ENCODE results near the gene IFNAR2.
A peak's percentile ranks its signal among the peaks of the same experiment; 100 is the strongest.

The IFNAR2 gene

DNA sequence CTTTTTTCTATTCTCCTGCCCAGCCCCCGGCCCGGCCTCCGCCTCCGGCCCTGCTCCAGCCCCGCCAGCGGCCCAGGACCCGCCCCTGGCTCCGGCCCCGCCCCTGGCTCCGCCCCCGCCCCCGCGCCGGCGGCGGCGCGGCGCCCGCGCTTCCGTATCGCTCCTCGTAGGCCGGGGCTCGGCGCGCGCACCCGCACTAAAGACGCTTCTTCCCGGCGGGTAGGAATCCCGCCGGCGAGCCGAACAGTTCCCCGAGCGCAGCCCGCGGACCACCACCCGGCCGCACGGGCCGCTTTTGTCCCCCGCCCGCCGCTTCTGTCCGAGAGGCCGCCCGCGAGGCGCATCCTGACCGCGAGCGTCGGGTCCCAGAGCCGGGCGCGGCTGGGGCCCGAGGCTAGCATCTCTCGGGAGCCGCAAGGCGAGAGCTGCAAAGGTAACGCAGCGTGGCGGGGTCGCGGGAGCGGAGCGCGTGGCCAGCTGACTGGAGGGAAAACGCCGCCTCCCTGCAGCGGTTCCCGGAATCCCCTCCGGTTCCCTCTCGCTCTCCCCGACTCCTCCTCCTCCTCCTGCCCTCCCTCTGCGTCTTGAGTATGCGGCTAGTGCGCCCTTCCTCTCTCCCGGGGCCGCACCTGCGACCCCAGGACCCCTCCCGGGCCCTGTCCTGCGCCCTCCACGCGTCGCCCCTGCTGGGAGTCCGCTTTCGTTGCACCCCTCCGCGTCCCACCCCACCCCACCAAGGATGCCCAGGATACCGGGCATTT is at the start of gene IFNAR2:
Gene IFNAR2 (plus strand): TSS at position 155 of the 761 bp plus-strand sequence. CDS start 11,985 bp downstream, outside the sequence.
- peak within 1 kb of the TSS; percentile 92 for H3K4me3 Mint-ChIP-seq
- peak; percentile 89 for ATAC-seq (ENCODE audit: low read depth)
- peaks cover 13% of the 10 kb centered on the region for H3K36me3 Mint-ChIP-seq
- peaks cover 29% of the 10 kb centered on the region for H3K4me1 Mint-ChIP-seq
- DNase-seq (ENCODE audit: low spot score in 2 of 2), result peak; percentile 65 to 73
- no peaks in the 10 kb centered on the region for H3K27me3 Mint-ChIP-seq
- no peaks in the 10 kb centered on the region for H3K9me3 Mint-ChIP-seq
- H3K27ac Mint-ChIP-seq, result peak within 1 kb of the TSS; percentile 91

- no peak for DNase-seq (ENCODE audit: low spot score in 2 of 2)
- Mint-ChIP-seq H3K9me3 (peaks cover 3% of the 10 kb centered on the region), H3K4me1 (peaks cover 14% of the 10 kb centered on the region), H3K27me3 (peaks cover 14% of the 10 kb centered on the region), H3K27ac (no peak overlapping the region), H3K36me3 (no peaks in the 10 kb centered on the region), H3K4me3 (no peak overlapping the region)
- peak; percentile 31 for ATAC-seq (ENCODE audit: low read depth)
Measured at GRCh38 chr21:33185852-33186251, 43.9 kb upstream of the IFNAR2 start.

DNA sequence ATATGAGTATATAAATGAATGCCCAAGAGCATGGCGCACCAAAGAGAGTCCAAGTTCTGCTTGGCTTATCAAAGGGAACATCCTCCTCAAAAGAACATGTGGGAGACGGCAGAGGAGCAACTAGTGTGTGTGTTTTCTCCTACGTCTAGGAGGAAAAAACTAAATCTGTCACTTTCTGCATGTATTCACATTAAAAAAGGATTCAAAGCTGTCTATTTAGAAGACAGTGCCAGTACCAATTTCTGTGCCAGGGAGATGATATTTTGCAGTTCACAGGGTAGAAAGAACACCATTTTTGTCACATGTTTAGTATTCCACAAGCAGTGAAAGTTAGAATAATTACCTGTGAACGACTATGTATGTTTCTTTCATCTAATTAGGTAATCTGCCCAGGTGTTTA is 42.5 kb upstream of the IFNAR2 start:
- ATAC-seq (ENCODE audit: low read depth) (no peak), DNase-seq (ENCODE audit: low spot score in 2 of 2) (no peak)
- Mint-ChIP-seq H3K4me3 (no peak overlapping the region), H3K27ac (no peak overlapping the region), H3K9me3 (peaks cover 9% of the 10 kb centered on the region), H3K36me3 (no peaks in the 10 kb centered on the region), H3K4me1 (peaks cover 20% of the 10 kb centered on the region), H3K27me3 (peaks cover 12% of the 10 kb centered on the region)

DNA sequence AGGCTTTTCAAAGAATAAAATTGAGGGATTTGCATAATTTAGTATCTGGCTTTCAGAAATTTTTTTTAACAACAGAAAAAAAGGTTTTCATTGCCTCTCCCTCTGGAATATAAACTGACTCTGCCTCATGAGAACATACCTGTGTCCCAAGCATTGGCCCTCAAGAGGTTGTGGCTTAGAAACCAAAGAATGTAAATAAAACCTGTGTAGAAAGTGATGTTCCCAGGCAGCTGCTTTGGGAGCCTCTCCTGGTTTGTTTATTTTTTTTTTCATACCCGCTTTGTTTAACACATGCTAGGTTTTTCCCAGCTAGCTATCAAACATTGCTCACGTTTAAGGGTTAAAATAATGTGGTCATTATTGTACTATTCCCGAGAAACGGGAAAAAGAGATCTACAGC is 40.5 kb upstream of the IFNAR2 start:
- no peaks in the 10 kb centered on the region for H3K36me3 Mint-ChIP-seq
- H3K27ac Mint-ChIP-seq, result no peak overlapping the region
- no peak for ATAC-seq (ENCODE audit: low read depth)
- no peak for DNase-seq (ENCODE audit: low spot score in 2 of 2)
- peaks cover 4% of the 10 kb centered on the region for H3K27me3 Mint-ChIP-seq
- no peak overlapping the region for H3K4me3 Mint-ChIP-seq
- H3K9me3 Mint-ChIP-seq, result peaks cover 9% of the 10 kb centered on the region
- peaks cover 22% of the 10 kb centered on the region for H3K4me1 Mint-ChIP-seq

GRCh38 chr21:33189824-33190223 is 39.9 kb upstream of the IFNAR2 start:
- no peak for DNase-seq (ENCODE audit: low spot score in 2 of 2)
- no peaks in the 10 kb centered on the region for H3K36me3 Mint-ChIP-seq
- no peak overlapping the region for H3K4me3 Mint-ChIP-seq
- H3K9me3 Mint-ChIP-seq, result peaks cover 9% of the 10 kb centered on the region
- no peak for ATAC-seq (ENCODE audit: low read depth)
- H3K4me1 Mint-ChIP-seq, result peaks cover 21% of the 10 kb centered on the region
- H3K27me3 Mint-ChIP-seq, result peaks cover 4% of the 10 kb centered on the region
- H3K27ac Mint-ChIP-seq, result no peak overlapping the region

GRCh38 chr21:33196941-33197374 is 32.8 kb upstream of the IFNAR2 start:
- ATAC-seq (ENCODE audit: low read depth) (peak; percentile 36), DNase-seq (ENCODE audit: low spot score in 2 of 2) (peak; percentile 41 to 61)
- no peak overlapping the region for H3K27ac Mint-ChIP-seq
- H3K4me1 Mint-ChIP-seq, result peaks cover 19% of the 10 kb centered on the region
- no peak overlapping the region for H3K4me3 Mint-ChIP-seq
- no peaks in the 10 kb centered on the region for H3K9me3 Mint-ChIP-seq
- peaks cover 2% of the 10 kb centered on the region for H3K27me3 Mint-ChIP-seq
- no peaks in the 10 kb centered on the region for H3K36me3 Mint-ChIP-seq

GRCh38 chr21:33197496-33197895 is 32.2 kb upstream of the IFNAR2 start:
- no peak for DNase-seq (ENCODE audit: low spot score in 2 of 2)
- H3K9me3 Mint-ChIP-seq, result no peaks in the 10 kb centered on the region
- peaks cover 2% of the 10 kb centered on the region for H3K27me3 Mint-ChIP-seq
- H3K27ac Mint-ChIP-seq, result no peak overlapping the region
- no peak overlapping the region for H3K4me3 Mint-ChIP-seq
- peaks cover 22% of the 10 kb centered on the region for H3K4me1 Mint-ChIP-seq
- no peaks in the 10 kb centered on the region for H3K36me3 Mint-ChIP-seq
- no peak for ATAC-seq (ENCODE audit: low read depth)

- no peaks in the 10 kb centered on the region for H3K9me3 Mint-ChIP-seq
- no peaks in the 10 kb centered on the region for H3K36me3 Mint-ChIP-seq
- no peak for DNase-seq (ENCODE audit: low spot score in 2 of 2)
- H3K4me3 Mint-ChIP-seq, result no peak overlapping the region
- H3K27ac Mint-ChIP-seq, result no peak overlapping the region
- no peak for ATAC-seq (ENCODE audit: low read depth)
- H3K4me1 Mint-ChIP-seq, result peaks cover 23% of the 10 kb centered on the region
- H3K27me3 Mint-ChIP-seq, result no peaks in the 10 kb centered on the region
Measured at GRCh38 chr21:33198346-33199099, 31.2 kb upstream of the IFNAR2 start.

- Mint-ChIP-seq H3K27me3 (no peaks in the 10 kb centered on the region), H3K4me3 (no peak overlapping the region), H3K9me3 (no peaks in the 10 kb centered on the region), H3K36me3 (no peaks in the 10 kb centered on the region), H3K4me1 (peaks cover 23% of the 10 kb centered on the region), H3K27ac (no peak overlapping the region)
- DNase-seq (ENCODE audit: low spot score in 2 of 2) (no peak), ATAC-seq (ENCODE audit: low read depth) (no peak)
Measured at GRCh38 chr21:33199100-33199464, 30.7 kb upstream of the IFNAR2 start.

DNA sequence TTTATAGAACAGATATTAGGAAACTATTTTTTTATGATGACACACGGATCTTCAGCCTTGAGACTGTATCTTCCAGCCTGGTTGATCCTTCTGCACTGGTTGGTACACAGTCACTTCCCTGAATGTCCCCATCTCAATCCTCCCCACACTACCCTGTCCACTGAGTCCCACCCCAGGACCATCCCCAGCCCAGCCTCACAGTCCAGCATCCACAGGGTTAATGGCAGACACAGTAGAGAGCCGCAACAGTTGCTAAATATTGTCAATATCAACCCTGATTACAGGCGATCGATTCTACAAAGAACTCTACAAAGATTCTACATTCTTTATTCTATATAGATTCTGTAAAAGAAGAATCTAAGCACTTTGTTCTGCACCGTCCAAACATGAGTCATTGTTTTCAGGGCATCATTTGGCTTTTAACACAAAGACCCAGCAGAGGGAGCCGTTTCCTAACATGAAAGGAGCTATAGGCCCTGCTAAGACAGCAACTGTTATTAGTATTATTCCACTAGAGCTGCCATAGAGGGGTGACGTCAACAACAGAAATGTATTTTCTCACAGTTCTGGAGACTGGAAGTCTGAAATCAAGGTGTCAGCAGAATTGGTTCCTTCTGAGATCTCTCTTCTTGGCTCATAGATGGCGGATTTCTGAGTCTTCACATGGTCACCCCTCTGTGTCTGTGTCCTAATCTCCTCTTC is 30.1 kb upstream of the IFNAR2 start:
- Mint-ChIP-seq H3K36me3 (no peaks in the 10 kb centered on the region), H3K4me3 (no peak overlapping the region), H3K27ac (no peak overlapping the region), H3K9me3 (no peaks in the 10 kb centered on the region), H3K4me1 (peaks cover 23% of the 10 kb centered on the region), H3K27me3 (no peaks in the 10 kb centered on the region)
- DNase-seq (ENCODE audit: low spot score in 2 of 2) (peak; percentile 67 to 83), ATAC-seq (ENCODE audit: low read depth) (peak; percentile 95)

DNA sequence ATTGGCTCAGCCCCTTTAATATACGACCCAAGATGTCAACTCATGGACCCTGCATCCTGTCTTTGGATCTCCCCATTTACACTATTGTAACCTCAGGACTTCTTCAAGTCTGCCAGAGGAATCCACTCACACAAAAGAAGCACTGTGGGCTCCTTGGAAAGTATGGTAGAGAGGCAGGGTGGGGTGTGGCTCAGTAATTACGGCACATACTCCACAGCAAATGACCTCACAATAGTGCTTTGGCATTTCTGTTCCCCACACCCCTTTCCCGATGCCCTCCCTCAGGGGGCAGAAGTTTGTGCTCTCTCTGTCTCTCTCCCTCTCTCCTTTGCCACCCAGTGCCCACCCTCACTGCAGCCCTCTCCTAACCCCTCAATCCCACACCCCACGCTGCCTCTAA is 27.8 kb upstream of the IFNAR2 start:
- Mint-ChIP-seq H3K4me3 (no peak overlapping the region), H3K27ac (no peak overlapping the region), H3K4me1 (peaks cover 37% of the 10 kb centered on the region), H3K9me3 (no peaks in the 10 kb centered on the region), H3K27me3 (no peaks in the 10 kb centered on the region), H3K36me3 (no peaks in the 10 kb centered on the region)
- ATAC-seq (ENCODE audit: low read depth) (no peak), DNase-seq (ENCODE audit: low spot score in 2 of 2) (no peak)

DNA sequence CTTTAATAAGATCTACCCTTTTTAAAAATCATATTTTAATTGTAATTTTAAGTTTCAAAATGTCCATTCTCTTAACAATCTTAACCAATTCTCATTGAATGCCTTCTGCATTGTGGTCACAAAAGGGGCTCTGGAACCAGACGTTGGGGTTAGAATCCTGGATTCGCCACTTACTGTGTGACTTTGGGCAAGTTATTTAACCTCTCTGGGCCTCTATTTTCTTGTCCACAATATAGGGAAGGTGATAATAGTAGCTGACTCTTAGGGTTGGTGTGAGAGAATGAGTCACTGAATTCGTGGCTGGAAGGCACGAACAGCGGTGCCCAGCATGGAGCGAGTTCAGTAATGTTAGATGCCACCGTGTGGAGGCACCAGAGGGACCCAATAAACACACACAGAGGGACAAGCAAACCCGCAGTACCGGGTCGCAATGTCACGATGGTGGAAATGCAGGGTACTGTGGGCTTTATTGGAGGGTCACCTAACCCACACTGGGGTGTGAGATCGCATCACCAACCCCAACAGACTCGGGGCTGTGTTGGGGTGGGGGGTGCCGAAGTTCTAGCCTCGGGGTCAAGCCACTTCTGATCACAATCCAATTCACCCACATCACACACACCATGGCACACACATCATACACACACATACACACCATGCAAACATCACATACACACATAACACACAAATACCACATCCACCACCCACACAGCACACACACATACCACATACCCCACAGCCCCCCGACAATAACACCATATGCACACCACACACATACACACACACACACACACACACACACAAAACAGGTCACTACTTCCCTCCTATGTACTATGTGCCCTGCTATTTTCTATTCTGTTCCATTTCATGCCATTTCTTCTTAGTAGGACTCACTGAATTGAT is 27.0 kb upstream of the IFNAR2 start:
- Mint-ChIP-seq H3K4me3 (no peak overlapping the region), H3K4me1 (peaks cover 43% of the 10 kb centered on the region), H3K36me3 (no peaks in the 10 kb centered on the region), H3K27me3 (no peaks in the 10 kb centered on the region), H3K27ac (no peak overlapping the region), H3K9me3 (no peaks in the 10 kb centered on the region)
- ATAC-seq (ENCODE audit: low read depth) (no peak), DNase-seq (ENCODE audit: low spot score in 2 of 2) (no peak)

DNA sequence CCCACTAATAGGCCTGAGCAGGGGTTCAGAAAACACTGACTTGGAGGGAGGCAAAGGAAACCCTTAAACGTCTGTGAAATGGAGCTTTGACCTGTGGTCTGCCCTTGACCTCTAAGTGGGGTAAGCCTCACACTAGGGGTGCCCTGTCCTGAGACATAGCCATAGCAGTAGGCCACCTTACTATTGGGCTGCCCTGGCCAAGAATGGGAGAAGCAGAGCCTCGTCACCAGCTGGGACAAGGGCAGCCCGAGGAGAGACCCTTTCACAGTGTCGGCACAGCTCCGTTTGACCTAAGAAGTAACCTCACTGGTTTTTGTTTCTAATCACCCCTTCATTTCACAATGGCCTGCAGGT is 26.4 kb upstream of the IFNAR2 start:
- H3K9me3 Mint-ChIP-seq, result peaks cover 2% of the 10 kb centered on the region
- H3K27me3 Mint-ChIP-seq, result no peaks in the 10 kb centered on the region
- H3K36me3 Mint-ChIP-seq, result no peaks in the 10 kb centered on the region
- no peak overlapping the region for H3K27ac Mint-ChIP-seq
- ATAC-seq (ENCODE audit: low read depth), result no peak
- H3K4me3 Mint-ChIP-seq, result no peak overlapping the region
- H3K4me1 Mint-ChIP-seq, result peaks cover 49% of the 10 kb centered on the region
- DNase-seq (ENCODE audit: low spot score in 2 of 2), result no peak

All from memory B cell (primary cell).